Mesothelial cell of epicardium (in vitro differentiated cells): ENCODE data around the gene PNMA8B. TPM values are rescaled to one million over a fixed set of nuclear protein-coding genes. Genes with fewer than 3 reads are reported as not detected.
"Not testable (repeated sequence)": the region's sequence is repeated elsewhere in the genome, so short reads cannot be mapped to it uniquely, and the experiment has no call there.

Experiments used
- DNase-seq, 2 experiments: peaks; one replicate each; pipeline ENCODE4 v3.0.0; 2021; ENCODE audit warnings: low spot score in 2 of 2; ENCODE audit not compliant: unreplicated experiment in 2 of 2
- H3K27ac Mint-ChIP-seq: 2 replicates; pipeline ENCODE4 v1.8.0; 2021; ENCODE audit warnings: mixed read lengths
- H3K27me3 Mint-ChIP-seq: 2 replicates; pipeline ENCODE4 v1.8.0; 2021; ENCODE audit warnings: low read depth, mixed read lengths
- H3K36me3 Mint-ChIP-seq: 2 replicates; pipeline ENCODE4 v1.8.0; 2021; ENCODE audit warnings: mixed read lengths
- H3K4me1 Mint-ChIP-seq: 2 replicates; pipeline ENCODE4 v1.8.0; 2021; ENCODE audit warnings: mixed read lengths
- H3K4me3 Mint-ChIP-seq: 2 replicates; pipeline ENCODE4 v1.8.0; 2021; ENCODE audit warnings: mild to moderate bottlenecking, moderate library complexity, mixed read lengths
- H3K9me3 Mint-ChIP-seq: 2 replicates; pipeline ENCODE4 v1.8.0; 2021; ENCODE audit warnings: mixed read lengths
- total RNA-seq: library from RNA; stranded (reverse); gene quantifications from 3 replicates; pipeline ENCODE4 v1.2.1, GENCODE V29; 2021
- TF ChIP-seq, protein P1 (sequence below): fragments of 200-600 bp; sonication (generic); IDR thresholded peaks from one replicate; pipeline ENCODE4 v1.5.0; 2021; ENCODE audit warnings: antibody characterized with exemption; ENCODE audit not compliant: unreplicated experiment

Gene PNMA8B
- total RNA-seq, 1 donor from 2014 or later: 3.2 TPM

DNA sequence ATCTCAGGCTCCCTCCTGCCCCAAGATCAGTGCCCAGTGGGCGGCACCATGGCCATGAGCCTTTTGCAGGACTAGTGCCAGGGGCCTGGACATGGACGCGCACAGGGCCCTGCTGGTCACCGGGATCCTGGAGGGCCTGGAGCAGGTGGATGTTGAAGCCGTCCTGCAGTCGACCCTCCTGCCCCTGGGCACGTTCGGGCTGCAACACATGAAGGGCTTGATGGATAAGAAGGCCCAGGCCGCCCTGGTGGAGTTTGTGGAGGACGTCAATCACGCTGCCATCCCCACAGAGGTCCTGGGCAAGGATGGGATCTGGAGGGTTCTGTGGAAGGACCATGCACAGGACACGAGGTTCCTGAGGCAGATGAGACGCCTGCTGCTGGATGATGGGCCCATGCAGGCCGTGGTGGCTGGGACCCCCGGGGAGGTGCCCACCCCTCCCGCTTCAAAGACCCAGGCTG lies 38.0 kb upstream of the PNMA8B start:
- no peak overlapping the region for H3K27ac Mint-ChIP-seq
- no peaks in the 10 kb centered on the region for H3K36me3 Mint-ChIP-seq
- no peak for DNase-seq
- TF ChIP-seq, protein P1, sequence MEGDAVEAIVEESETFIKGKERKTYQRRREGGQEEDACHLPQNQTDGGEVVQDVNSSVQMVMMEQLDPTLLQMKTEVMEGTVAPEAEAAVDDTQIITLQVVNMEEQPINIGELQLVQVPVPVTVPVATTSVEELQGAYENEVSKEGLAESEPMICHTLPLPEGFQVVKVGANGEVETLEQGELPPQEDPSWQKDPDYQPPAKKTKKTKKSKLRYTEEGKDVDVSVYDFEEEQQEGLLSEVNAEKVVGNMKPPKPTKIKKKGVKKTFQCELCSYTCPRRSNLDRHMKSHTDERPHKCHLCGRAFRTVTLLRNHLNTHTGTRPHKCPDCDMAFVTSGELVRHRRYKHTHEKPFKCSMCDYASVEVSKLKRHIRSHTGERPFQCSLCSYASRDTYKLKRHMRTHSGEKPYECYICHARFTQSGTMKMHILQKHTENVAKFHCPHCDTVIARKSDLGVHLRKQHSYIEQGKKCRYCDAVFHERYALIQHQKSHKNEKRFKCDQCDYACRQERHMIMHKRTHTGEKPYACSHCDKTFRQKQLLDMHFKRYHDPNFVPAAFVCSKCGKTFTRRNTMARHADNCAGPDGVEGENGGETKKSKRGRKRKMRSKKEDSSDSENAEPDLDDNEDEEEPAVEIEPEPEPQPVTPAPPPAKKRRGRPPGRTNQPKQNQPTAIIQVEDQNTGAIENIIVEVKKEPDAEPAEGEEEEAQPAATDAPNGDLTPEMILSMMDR: no peak
- H3K9me3 Mint-ChIP-seq: no peaks in the 10 kb centered on the region
- peaks cover 7% of the 10 kb centered on the region for H3K4me1 Mint-ChIP-seq
- peaks cover 18% of the 10 kb centered on the region for H3K27me3 Mint-ChIP-seq
- no peak overlapping the region for H3K4me3 Mint-ChIP-seq

DNA sequence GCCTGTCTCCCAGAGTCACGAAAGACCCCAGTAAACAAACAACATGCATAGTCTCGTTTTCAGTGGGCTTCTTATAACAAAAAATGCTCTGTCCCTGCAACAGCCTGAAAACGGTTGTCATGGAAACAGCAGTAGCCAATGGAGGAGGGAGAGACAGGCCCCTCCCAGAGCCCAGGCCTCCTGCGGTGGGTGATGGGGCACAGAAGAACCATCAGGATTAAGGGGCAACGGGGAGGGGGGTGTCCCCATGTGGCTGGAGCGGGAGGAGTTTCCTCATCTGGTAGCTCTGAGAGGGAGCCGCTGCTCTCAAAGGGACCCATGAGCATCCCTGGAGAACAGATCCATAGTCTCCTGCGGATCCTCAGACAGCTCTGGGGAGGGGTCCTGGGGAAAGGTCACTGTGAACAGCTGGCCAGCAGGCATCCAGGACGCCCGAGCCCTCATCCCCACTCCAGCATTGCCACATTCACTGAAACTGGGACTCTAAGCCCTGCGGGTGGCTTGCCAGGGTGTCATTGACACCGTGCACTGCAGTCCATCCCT lies 37.5 kb upstream of the PNMA8B start:
- Mint-ChIP-seq H3K4me1 (peaks cover 7% of the 10 kb centered on the region), H3K9me3 (no peaks in the 10 kb centered on the region), H3K36me3 (no peaks in the 10 kb centered on the region), H3K27me3 (peaks cover 13% of the 10 kb centered on the region), H3K4me3 (no peak overlapping the region), H3K27ac (no peak overlapping the region)
- no peak for DNase-seq
- TF ChIP-seq, protein P1: no peak

- Mint-ChIP-seq H3K27ac (no peak overlapping the region), H3K9me3 (no peaks in the 10 kb centered on the region), H3K27me3 (peaks cover 4% of the 10 kb centered on the region), H3K4me3 (no peak overlapping the region), H3K4me1 (peaks cover 7% of the 10 kb centered on the region), H3K36me3 (no peaks in the 10 kb centered on the region)
- TF ChIP-seq, protein P1: no peak
- no peak for DNase-seq
Measured at GRCh38 chr19:46530636-46531035, 35.0 kb upstream of the PNMA8B start.

DNA sequence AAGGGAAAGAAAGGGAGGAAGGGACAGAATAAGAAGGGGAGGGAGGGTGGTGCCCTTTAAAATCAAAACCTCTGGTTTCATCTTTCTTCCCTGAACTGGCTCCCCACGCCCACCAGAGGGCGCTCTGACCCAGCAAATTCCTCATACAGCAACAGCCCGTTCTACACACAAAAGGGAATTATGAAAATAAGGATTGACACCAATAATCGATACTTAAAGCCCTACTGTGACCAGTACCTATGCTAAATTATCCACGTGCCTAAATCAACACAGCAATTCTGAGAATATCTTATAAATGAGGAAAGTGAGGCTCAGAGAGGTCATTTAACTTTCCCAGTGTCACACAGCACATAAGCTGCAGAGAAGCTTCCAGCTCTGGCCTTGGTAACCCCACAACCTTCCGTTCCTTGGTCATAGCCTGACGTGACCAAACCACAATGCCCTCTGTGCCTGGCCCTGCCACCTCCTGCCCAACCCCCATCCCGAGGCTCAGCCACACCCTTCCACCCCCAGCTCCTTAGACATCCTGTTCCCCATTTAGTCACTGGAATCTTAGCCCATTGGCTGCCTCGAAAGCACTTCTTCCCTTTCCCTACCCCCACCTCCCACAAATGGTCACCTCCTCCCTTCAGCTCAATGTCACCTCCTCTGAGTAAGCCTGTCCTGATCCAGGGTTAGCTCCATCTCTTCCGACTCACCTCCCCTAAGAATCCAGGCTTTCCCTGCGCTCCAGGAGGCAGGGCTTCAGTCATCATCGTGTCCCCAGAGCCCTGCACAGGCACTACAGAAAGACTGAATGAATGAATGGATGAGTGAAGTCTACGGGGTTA lies 34.2 kb upstream of the PNMA8B start:
- peaks cover 7% of the 10 kb centered on the region for H3K4me1 Mint-ChIP-seq
- no peaks in the 10 kb centered on the region for H3K9me3 Mint-ChIP-seq
- H3K36me3 Mint-ChIP-seq: no peaks in the 10 kb centered on the region
- TF ChIP-seq, protein P1: peak; percentile 86
- DNase-seq: peak; percentile 46 to 84
- H3K27me3 Mint-ChIP-seq: no peaks in the 10 kb centered on the region
- no peak overlapping the region for H3K4me3 Mint-ChIP-seq
- no peak overlapping the region for H3K27ac Mint-ChIP-seq

DNA sequence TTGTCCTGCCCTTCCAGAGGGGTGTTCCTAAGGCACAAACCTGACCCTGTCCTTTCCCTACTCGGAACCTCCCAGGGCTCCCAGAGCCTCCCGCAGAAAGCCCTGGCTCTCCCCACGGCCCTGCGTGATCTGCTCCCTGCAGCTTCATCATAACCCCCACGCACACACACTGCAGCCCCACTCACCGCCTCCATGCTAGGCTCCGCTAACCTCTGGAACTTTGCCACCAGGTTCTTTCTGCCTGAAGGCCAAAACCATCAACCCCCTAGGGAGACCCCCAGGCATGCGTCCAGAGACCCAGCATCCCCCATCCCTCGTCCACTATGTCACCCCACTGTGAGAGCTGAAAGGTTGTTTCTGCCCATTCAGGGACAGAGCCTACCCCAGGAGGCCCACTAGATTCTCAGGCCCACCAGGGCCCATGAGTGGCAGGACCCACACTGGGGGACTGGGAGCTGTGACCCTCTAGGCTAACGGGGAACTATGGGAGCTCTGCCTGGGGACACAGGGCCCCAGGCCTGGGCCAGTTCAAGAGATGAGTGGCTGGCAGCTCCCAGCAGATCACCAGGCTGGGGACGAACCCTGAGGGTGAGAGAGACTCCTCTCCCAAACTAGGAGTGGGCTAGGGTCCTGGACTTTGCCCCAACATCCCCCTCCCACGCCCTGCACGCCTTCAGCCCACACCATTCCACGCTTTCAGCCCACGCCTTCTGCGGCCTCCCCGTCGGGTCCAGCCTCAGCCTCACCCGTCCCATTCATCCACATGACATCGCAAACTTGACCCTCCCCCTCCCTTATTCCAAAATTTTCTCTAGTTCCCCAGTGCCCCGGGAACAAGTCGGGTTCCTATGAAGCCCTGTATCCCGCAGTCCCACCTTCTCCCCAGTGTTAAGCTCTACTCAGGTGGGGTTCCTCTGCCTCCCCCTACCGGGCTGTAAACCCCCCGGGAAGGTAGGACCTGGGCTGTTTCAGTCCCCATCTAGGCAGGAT lies 33.2 kb upstream of the PNMA8B start:
- no peak for DNase-seq
- H3K27me3 Mint-ChIP-seq: no peaks in the 10 kb centered on the region
- no peak overlapping the region for H3K27ac Mint-ChIP-seq
- H3K4me3 Mint-ChIP-seq: no peak overlapping the region
- TF ChIP-seq, protein P1: no peak
- H3K4me1 Mint-ChIP-seq: peaks cover 7% of the 10 kb centered on the region
- no peaks in the 10 kb centered on the region for H3K9me3 Mint-ChIP-seq
- H3K36me3 Mint-ChIP-seq: no peaks in the 10 kb centered on the region

- not testable (repeated sequence) for H3K27me3 Mint-ChIP-seq, H3K4me3 Mint-ChIP-seq, H3K4me1 Mint-ChIP-seq, H3K27ac Mint-ChIP-seq, H3K36me3 Mint-ChIP-seq, DNase-seq, H3K9me3 Mint-ChIP-seq
Measured at GRCh38 chr19:46526801-46527200, 31.1 kb upstream of the PNMA8B start.
